Purkinje cell (primary cell): Measurements from ENCODE around the gene POLE2. TPM values are rescaled to one million over a fixed set of nuclear protein-coding genes. Genes with fewer than 3 reads are reported as not detected.

Experiments
- polyA plus RNA-seq: library from polyadenylated mRNA; unstranded; fragments of >200 nt; fragmentation: Nextera tagmentation; gene quantifications from 2 replicates; pipeline ENCODE4 v1.2.1, GENCODE V29; 2014

Gene POLE2
- 1.7 and 2.9 TPM in 2 replicates for polyA plus RNA-seq

GRCh38 chr14:49687942-49688700 lies at the start of gene POLE2:
TSS of gene POLE2 (minus strand) at chr14:49688214. CDS start at chr14:49688203, 11 bp downstream.

GRCh38 chr14:49692811-49693734 lies 5.1 kb upstream of the POLE2 start, which contains the start of gene KLHDC1:
TSS of gene KLHDC1 (plus strand) at chr14:49693120. CDS start at chr14:49693195, 75 bp downstream.

GRCh38 chr14:49634547-49635334 lies 53.3 kb downstream of the POLE2 start, which contains the start of gene DNAAF2:
TSS of gene DNAAF2 (minus strand) at chr14:49635244. CDS start at chr14:49635149, 95 bp downstream.

GRCh38 chr14:49620182-49621113 lies 67.6 kb downstream of the POLE2 start, which contains the start of the genes MGAT2 and RPL36AL:
TSS of gene MGAT2 (plus strand) at chr14:49620799. CDS start at chr14:49621269, 470 bp downstream.
TSS of gene RPL36AL (minus strand) at chr14:49620626. CDS start at chr14:49619104, 1,522 bp downstream.

GRCh38 chr14:49598485-49599300 lies 89.3 kb downstream of the POLE2 start, which contains the start of gene LRR1:
TSS of gene LRR1 (plus strand) at chr14:49598940. CDS start at chr14:49599021, 81 bp downstream.

Other genes starting within 250 kb of the POLE2 start
- gene RPS29, start 101.8 kb downstream of the POLE2 start, polyA plus RNA-seq = 729 and 852 TPM in 2 replicates
- 2.3 and 5.0 TPM in 2 replicates for gene LRR1, start 89.3 kb downstream of the POLE2 start, polyA plus RNA-seq
- gene RPL36AL, start 67.6 kb downstream of the POLE2 start, polyA plus RNA-seq = 505 and 578 TPM in 2 replicates
- gene MGAT2, start 67.4 kb downstream of the POLE2 start, polyA plus RNA-seq = 23.1 and 24.6 TPM in 2 replicates
- 11.1 and 14.9 TPM in 2 replicates for gene DNAAF2, start 53.0 kb downstream of the POLE2 start, polyA plus RNA-seq
- 16.5 and 28.7 TPM in 2 replicates for gene KLHDC1, start 4.9 kb upstream of the POLE2 start, polyA plus RNA-seq
- 79.3 and 106 TPM in 2 replicates for gene KLHDC2, start 79.9 kb upstream of the POLE2 start, polyA plus RNA-seq
- gene NEMF, start 164.6 kb upstream of the POLE2 start, polyA plus RNA-seq = 284 and 353 TPM in 2 replicates
- 40.9 and 41.1 TPM in 2 replicates for gene ARF6, start 204.9 kb upstream of the POLE2 start, polyA plus RNA-seq